Osteoblast (primary cell): Measurements from ENCODE around the gene SHROOM1. TPM values are rescaled to one million over a fixed set of nuclear protein-coding genes. Genes with fewer than 3 reads are reported as not detected.

Experiments
- DNase-seq: peaks from one replicate; pipeline ENCODE4 v3.0.0; 2011; ENCODE audit warnings: low spot score, mixed read lengths; ENCODE audit not compliant: insufficient read length; ENCODE audit errors: missing footprints
- H2AFZ ChIP-seq: 2 replicates; pipeline ENCODE4 v1.6.0; 2011; ENCODE audit warnings: mild to moderate bottlenecking, low read length
- H3K27ac ChIP-seq: 2 replicates; pipeline ENCODE4 v1.5.1; 2011; ENCODE audit warnings: mild to moderate bottlenecking, low read depth, low read length, moderate library complexity
- H3K27me3 ChIP-seq: 2 replicates; pipeline ENCODE4 v1.6.0; 2012; ENCODE audit warnings: mild to moderate bottlenecking, control low read depth, inconsistent platforms, low read length, moderate library complexity; ENCODE audit not compliant: insufficient read depth
- H3K36me3 ChIP-seq: 2 replicates; pipeline ENCODE4 v1.5.1; 2011; ENCODE audit warnings: mild to moderate bottlenecking, low read length, control low read depth, moderate library complexity; ENCODE audit not compliant: insufficient read depth
- H3K4me1 ChIP-seq: 2 replicates; pipeline ENCODE4 v1.5.1; 2011; ENCODE audit warnings: mild to moderate bottlenecking, low read length, control low read depth, moderate library complexity; ENCODE audit not compliant: insufficient read depth
- H3K4me2 ChIP-seq: 2 replicates; pipeline ENCODE4 v1.6.0; 2011; ENCODE audit warnings: mild to moderate bottlenecking, low read length; ENCODE audit not compliant: insufficient read depth
- H3K4me3 ChIP-seq: fragments of 200-600 bp; sonication (generic); 3 replicates; pipeline ENCODE4 v1.5.1; 2012; ENCODE audit warnings: mild to moderate bottlenecking, low read length, inconsistent platforms; ENCODE audit not compliant: insufficient read depth
- H3K79me2 ChIP-seq: 2 replicates; pipeline ENCODE4 v1.6.0; 2012; ENCODE audit warnings: mild to moderate bottlenecking, low read length, control low read depth, inconsistent platforms; ENCODE audit not compliant: insufficient read depth
- H3K9me3 ChIP-seq: 2 replicates; pipeline ENCODE4 v1.5.1; 2011; ENCODE audit warnings: low read depth, low read length, control low read depth
- H4K20me1 ChIP-seq: 2 replicates; pipeline ENCODE4 v1.6.0; 2012; ENCODE audit warnings: mild to moderate bottlenecking, low read length, control low read depth; ENCODE audit not compliant: insufficient read depth
- total RNA-seq: library from RNA; depleted of rRNA; stranded (reverse); fragments of >200 nt; gene quantifications from 2 replicates; pipeline ENCODE4 v1.2.3, GENCODE V29; 2012
- TF ChIP-seq, protein P1 (sequence below): IDR thresholded peaks from 2 replicates; pipeline ENCODE4 v1.5.1; 2011; ENCODE audit warnings: mild to moderate bottlenecking, low read depth, low read length, moderate library complexity; ENCODE audit errors: extremely low read depth

SHROOM1 gene
- total RNA-seq, 1 donor: 4.7 TPM

GRCh38 chr5:132827943-132828673, 2.3 kb downstream of the SHROOM1 start:
- no peak overlapping the region for H3K4me2 ChIP-seq
- H3K79me2 ChIP-seq: peaks cover 16% of the 10 kb centered on the region
- H3K4me1 ChIP-seq: peaks cover 6% of the 10 kb centered on the region
- TF ChIP-seq, protein P1, sequence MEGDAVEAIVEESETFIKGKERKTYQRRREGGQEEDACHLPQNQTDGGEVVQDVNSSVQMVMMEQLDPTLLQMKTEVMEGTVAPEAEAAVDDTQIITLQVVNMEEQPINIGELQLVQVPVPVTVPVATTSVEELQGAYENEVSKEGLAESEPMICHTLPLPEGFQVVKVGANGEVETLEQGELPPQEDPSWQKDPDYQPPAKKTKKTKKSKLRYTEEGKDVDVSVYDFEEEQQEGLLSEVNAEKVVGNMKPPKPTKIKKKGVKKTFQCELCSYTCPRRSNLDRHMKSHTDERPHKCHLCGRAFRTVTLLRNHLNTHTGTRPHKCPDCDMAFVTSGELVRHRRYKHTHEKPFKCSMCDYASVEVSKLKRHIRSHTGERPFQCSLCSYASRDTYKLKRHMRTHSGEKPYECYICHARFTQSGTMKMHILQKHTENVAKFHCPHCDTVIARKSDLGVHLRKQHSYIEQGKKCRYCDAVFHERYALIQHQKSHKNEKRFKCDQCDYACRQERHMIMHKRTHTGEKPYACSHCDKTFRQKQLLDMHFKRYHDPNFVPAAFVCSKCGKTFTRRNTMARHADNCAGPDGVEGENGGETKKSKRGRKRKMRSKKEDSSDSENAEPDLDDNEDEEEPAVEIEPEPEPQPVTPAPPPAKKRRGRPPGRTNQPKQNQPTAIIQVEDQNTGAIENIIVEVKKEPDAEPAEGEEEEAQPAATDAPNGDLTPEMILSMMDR: no peak
- H4K20me1 ChIP-seq: peaks cover 11% of the 10 kb centered on the region
- H3K4me3 ChIP-seq: no peak overlapping the region
- H3K9me3 ChIP-seq: no peaks in the 10 kb centered on the region
- H3K27ac ChIP-seq: no peak overlapping the region
- peak; percentile 71 for DNase-seq
- peaks cover 6% of the 10 kb centered on the region for H3K36me3 ChIP-seq
- H3K27me3 ChIP-seq: no peaks in the 10 kb centered on the region
- H2AFZ ChIP-seq: no peak overlapping the region

DNA sequence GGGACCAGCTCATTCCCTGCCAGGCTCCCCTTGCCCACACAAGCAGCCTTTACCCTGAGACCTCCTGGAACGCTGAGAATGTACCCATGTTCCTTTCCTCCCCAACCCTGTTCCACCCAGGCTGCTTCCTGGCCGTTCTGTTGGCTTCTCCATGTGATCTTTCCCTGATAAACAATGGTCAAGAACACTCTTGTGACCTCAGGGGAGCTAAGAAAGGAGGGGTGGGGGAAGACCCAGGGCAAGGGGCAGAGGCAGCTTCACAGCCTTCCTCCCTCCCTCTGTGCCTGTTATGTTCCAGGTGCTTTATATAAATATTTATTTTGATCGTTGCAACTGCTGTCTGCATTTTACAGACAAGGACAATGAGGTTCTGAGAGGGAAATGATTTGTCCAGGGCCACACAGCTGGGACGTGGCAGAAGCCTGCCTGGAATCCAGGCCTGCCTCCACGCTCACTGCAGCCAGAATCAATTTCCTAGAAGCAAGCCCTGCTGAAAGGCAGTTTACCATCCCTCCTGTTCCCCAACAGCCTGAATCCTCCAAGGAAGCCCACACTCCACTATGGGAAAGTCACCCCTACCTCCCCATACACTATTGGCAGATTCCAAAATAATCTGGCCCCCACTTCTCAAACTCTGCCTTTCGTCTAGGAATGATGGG, 3.9 kb downstream of the SHROOM1 start:
- Histone ChIP-seq H3K36me3 (peaks cover 6% of the 10 kb centered on the region), H3K4me2 (no peak overlapping the region), H3K27me3 (no peaks in the 10 kb centered on the region), H2AFZ (no peak overlapping the region), H3K79me2 (peaks cover 16% of the 10 kb centered on the region), H3K4me1 (peaks cover 6% of the 10 kb centered on the region), H3K27ac (no peak overlapping the region), H4K20me1 (peaks cover 11% of the 10 kb centered on the region), H3K9me3 (no peaks in the 10 kb centered on the region), H3K4me3 (no peak overlapping the region)
- TF ChIP-seq, protein P1: no peak
- peak; percentile 73 for DNase-seq

- peaks cover 16% of the 10 kb centered on the region for H3K79me2 ChIP-seq
- DNase-seq: peak; percentile 72
- H3K36me3 ChIP-seq: peaks cover 6% of the 10 kb centered on the region
- H3K27me3 ChIP-seq: no peaks in the 10 kb centered on the region
- no peak overlapping the region for H2AFZ ChIP-seq
- no peak overlapping the region for H3K4me3 ChIP-seq
- H4K20me1 ChIP-seq: peaks cover 11% of the 10 kb centered on the region
- TF ChIP-seq, protein P1: no peak
- no peak overlapping the region for H3K27ac ChIP-seq
- peaks cover 6% of the 10 kb centered on the region for H3K4me1 ChIP-seq
- H3K9me3 ChIP-seq: no peaks in the 10 kb centered on the region
- no peak overlapping the region for H3K4me2 ChIP-seq
These were observed 4.5 kb downstream of the SHROOM1 start for GRCh38 chr5:132825834-132826391.
